Jurkat, Clone E6-1 (cell line): ENCODE measurements around the gene CEND1.

Experiments
- DNase-seq: peaks from one replicate; pipeline ENCODE4 v3.0.0-alpha.2; 2011; ENCODE audit warnings: low read depth, low spot score
- H3K4me3 ChIP-seq: 2 replicates; pipeline ENCODE4 v1.5.1; 2011; ENCODE audit warnings: mild to moderate bottlenecking, low read length, control low read depth, moderate library complexity

The CEND1 gene

DNA sequence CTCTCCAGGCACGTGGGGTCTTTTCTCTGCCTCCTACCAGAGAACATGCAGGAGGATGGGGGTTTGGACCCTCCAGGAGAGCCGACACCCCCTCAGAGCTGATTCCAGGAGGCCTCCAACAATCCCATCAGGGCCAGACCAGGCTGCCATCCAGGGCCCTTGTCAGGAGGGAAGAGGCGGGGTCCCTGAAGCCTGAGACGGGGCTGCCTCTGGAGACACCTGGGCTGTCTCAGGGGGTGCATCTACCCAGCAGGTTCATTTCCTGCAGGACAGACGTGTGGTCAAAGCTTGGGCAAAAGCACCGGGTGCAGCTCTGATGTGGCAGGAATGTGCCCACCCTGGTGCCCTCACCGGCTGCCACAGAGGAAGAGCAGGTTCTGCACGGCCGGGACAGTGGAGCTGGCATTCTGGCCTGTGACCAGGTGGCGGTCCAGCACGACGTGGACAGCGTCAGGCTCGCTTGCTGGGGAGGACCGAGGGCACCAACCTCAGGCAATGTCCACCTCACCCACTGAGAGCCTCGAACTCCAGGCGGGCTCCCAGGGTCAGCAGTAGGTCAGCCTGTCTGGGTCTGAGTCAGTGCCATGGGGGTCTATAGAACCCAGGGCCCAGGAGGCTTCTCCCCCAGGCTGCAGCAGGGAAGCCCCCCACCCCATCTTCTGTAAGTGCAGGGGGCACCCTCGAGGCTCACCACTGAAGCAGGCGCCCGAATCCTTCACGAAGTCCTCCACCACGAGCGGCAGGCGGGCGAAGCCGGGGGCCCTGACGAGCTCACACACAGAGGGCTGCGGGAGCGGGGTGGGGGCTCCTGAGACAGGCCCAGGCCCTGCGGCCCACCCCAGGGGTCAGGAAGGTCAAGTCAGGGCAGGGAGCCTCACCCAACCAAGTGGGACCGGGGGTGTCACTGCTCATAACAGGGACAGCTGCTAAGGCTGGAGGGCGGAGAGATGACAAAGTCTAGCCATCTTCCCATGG lies 19.0 kb downstream of the CEND1 start:
- no peak for DNase-seq
- H3K4me3 ChIP-seq: no peak overlapping the region

- no peak overlapping the region for H3K4me3 ChIP-seq
- DNase-seq: no peak
These were observed 19.8 kb downstream of the CEND1 start for GRCh38 chr11:769887-770641.

DNA sequence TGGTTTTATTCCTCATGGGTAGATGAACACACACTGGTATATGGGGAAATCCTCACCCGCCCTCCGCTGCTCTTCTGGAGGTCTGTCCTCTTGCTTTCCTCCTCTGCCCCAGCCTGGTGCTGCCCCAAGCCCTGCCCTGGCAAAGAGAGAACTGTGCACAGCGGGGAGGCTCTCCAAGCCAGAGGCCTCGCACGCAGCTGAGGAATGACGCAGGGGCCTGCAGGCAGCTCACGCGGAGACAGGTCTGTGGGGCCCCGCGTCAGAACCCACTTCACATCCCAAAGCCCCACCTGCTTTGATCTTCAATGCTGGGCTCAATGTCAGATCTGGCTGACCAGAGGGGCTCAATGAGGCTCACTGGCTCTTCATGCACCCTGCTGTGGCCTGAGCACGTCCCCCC lies 22.7 kb downstream of the CEND1 start:
- H3K4me3 ChIP-seq: no peak overlapping the region
- DNase-seq: no peak

DNA sequence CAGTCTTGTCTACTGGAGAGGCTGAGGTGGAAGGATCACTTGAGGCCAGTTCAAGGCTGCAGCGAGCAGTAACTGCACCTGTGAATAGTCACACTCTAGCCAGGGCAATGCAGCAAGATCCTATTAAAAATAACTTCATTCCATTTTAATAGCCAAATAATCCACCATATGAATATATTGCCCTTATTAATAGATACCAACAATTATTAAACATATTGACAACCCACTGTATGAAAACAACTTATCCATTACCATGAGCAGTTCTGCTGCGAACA lies 23.0 kb downstream of the CEND1 start:
- H3K4me3 ChIP-seq: no peak overlapping the region
- no peak for DNase-seq

- H3K4me3 ChIP-seq: no peak overlapping the region
- no peak for DNase-seq
These were observed 23.6 kb downstream of the CEND1 start for GRCh38 chr11:766106-766935.

GRCh38 chr11:765802-766091 lies 24.1 kb downstream of the CEND1 start:
- DNase-seq: no peak
- H3K4me3 ChIP-seq: no peak overlapping the region

DNA sequence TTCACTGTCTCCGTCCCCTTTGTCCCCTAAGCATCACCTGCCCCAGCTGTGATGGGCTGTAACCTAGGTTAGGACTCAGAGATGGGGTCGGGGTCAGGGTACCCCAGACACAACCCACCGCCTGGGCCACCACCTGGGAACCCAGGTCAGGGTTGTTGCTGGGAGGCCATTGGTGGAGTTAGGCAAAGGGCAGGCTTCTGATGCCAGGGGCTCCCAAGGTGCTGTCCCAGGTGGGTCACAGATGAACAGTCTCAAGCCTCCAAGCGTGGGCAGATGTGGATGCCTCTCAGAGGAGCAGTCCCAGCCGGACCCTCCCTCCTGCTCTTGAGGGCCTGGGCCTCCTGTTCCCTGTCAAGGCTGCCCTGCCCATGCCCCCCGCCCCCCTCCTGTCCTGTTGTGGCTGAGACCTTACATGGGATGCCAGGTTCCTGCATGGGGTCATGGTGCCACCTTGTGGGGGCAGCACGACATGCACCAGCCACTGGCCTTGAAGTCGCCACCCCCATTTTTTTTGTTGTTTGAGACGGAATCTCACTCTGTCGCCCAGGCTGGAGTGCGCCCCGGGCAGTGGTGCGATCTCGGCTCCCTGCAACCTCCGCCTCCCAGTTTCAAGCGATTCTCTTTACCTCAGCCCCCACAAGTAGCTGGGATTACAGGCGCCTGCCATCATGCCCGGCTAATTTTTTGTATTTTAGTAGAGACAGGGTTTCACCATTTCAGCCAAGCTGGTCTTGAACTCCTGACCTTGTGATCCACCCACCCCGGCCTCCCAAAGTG lies 24.7 kb downstream of the CEND1 start:
- peak; percentile 50 for DNase-seq
- H3K4me3 ChIP-seq: no peak overlapping the region

DNA sequence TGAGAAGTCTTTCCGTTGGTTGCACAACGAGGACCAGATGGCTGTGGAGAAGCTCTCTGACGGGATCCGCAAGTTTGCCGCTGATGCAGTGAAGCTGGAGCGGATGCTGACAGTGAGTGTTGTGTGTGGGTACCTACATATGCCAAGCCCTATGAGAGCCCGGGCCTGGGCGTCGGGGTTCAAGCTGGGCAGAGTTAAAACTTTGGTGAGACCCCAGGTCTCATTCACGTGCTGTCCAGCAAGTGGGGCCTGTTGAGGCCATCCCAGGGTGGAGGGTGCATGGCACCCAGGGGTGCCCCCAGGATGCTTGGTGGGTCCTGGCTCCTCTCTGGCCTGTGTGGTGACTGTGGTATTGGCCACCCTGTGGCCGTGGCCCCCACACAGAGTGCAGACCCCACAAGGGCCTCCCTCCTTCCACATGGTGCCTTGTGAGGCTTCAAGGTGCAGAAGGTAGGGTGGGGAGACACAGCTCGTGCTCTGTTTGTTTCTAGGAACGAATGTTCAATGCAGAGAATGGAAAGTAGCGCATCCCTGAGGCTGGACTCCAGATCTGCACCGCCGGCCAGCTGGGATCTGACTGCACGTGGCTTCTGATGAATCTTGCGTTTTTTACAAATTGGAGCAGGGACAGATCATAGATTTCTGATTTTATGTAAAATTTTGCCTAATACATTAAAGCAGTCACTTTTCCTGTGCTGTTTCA lies 25.4 kb downstream of the CEND1 start:
- no peak for DNase-seq
- H3K4me3 ChIP-seq: no peak overlapping the region

DNA sequence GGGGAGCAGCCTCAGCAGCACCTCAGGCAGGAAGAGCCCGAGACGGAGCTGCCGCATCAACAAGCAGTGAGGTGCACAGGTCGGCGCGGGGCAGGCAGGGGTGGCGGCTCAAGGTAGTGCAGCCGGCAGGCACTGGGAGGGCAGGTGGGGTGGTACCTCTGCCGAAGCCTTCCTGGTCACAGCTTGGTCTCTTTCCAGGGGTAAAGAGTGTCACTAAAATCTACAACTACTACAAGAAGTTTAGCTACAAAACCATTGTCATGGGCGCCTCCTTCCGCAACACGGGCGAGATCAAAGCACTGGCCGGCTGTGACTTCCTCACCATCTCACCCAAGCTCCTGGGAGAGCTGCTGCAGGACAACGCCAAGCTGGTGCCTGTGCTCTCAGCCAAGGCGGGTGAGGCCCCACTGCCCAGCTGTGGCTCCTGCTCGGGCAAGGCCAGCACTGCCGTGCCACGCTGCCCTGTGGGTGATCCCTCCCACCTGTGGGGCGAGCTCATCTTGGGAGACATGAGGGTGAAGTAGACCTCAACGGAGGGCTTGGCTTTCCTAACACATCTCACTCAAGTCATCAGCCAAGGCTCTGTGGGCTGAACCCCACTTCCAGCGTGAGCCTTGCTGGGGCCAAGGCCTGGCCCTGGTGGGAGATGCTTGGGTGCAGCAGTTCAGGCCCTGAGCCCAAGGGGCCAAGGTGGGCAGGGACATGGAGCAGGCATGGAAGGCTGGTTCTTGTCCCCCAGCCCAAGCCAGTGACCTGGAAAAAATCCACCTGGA lies 26.2 kb downstream of the CEND1 start:
- no peak for DNase-seq
- H3K4me3 ChIP-seq: no peak overlapping the region

DNA sequence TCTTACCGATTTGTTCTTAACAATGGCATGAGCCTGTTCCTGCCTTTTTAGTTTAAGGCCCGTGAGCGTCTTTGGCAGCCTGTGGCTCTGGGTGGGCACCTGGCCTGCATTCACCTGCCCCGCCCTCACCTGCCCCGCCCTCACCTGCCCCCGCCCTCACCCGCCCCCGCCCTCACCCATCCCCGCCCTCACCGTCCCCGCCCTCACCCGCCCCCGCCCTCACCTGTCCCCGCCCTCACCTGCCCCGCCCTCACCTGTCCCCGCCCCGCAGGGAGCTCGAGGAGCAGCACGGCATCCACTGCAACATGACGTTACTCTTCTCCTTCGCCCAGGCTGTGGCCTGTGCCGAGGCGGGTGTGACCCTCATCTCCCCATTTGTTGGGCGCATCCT lies 26.8 kb downstream of the CEND1 start:
- DNase-seq: no peak
- no peak overlapping the region for H3K4me3 ChIP-seq

DNA sequence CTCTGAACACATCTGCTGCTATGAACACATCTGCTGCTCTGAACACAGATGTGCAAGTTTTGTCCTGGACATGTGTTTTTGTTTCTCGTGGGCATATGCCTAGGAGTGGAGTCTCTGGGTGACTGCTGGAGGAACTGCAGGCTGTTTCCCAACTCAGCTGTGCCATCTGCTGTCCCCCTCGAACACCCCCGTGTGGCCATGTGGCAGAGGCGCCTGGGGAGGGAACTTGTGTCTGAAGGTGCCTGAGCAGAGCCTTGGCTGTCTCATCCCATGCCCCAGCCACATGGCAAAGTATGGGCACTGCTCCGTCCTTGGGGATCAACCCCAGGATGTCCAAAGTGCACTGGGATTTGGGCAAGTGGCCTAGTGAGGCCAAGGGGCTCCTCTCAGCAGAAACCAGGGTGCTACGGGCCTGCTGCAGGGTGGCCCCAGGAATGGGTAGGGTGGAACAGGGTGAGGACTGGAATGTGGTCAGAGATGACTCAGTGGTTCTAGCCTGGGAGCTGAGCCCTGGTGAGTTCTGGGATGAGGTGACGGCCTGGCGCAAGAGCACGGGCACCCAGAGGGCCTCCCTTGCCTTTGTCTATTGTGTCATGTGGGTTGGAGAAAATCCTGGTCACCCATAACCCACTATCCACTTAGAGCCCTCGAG lies 27.3 kb downstream of the CEND1 start:
- DNase-seq: peak; percentile 45
- no peak overlapping the region for H3K4me3 ChIP-seq

- no peak overlapping the region for H3K4me3 ChIP-seq
- no peak for DNase-seq
These were observed 28.3 kb downstream of the CEND1 start for GRCh38 chr11:761526-762108.

- H3K4me3 ChIP-seq: no peak overlapping the region
- no peak for DNase-seq
These were observed 29.7 kb downstream of the CEND1 start for GRCh38 chr11:760236-760635.

DNA sequence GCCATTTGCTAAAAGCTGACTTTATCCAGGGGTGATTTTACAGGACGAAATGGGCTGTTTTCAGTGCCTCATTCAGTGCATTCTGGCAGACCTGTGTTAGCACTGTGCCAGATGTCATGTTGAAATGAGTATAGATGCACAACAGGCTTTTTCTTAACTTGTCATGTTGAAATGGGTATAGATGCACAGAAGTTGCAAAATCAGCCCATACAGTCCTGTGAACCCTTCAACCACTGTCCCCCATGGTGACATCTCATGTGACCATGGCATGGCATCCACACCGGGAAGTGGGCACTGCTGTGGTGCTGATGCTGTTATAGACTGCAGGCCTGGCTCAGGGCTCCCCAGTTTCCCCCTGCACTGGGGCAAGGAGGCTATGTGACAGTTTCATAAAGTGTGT lies 40.2 kb downstream of the CEND1 start:
- H3K4me3 ChIP-seq: no peak overlapping the region
- DNase-seq: no peak

DNA sequence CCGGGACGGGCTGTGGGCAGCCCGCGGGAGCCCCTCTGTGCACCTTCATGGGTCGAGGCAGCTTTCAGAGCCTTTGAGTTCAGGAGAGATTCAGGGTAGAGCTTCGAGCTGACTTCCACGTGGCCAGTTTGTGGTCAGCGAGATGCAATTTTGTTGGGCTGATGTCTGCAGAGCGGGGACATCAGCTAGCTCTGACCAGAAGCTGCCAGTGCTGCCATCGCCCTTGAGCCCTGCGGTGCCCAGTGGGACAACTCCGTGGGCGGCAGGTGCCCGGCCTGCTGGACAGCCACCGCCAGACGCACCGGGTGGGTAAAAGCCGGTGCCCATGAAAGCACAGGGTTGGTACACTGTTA lies 41.9 kb downstream of the CEND1 start:
- H3K4me3 ChIP-seq: peak overlapping the region; percentile 86
- DNase-seq: no peak

- peak; percentile 51 for DNase-seq
These were observed 42.5 kb downstream of the CEND1 start, which contains the start of gene TALDO1 for GRCh38 chr11:747158-748006. Gene TALDO1 (plus strand): TSS chr11:747464. CDS start chr11:747482, 18 bp downstream.

More at GRCh38 chr11:747158-748006, 42.5 kb downstream of the CEND1 start, which contains the start of gene TALDO1:
- peak within 1 kb of the TSS; percentile 86 for H3K4me3 ChIP-seq
